Heart left ventricle (tissue), 16 donors: Measurements from ENCODE around the gene MAPK14. TPM values are rescaled to one million over a fixed set of nuclear protein-coding genes. Genes with fewer than 3 reads are reported as not detected.
A peak's percentile ranks its signal among the peaks of the same experiment; 100 is the strongest.

Source experiments
- ATAC-seq, 4 donors: fragments of 200-7000 bp; cut with Tn5 transposase; one replicate each; pipeline ENCODE4 v1.9.1; 2020 to 2022; ENCODE audit warnings: moderate library complexity in 4 of 4, mild to moderate bottlenecking in 3 of 4, moderate number of reproducible peaks in 1 of 4
- DNase-seq, 5 donors: peaks; one replicate each; pipeline ENCODE4 v3.0.0-alpha.2; 2020
- H3K27ac ChIP-seq, 12 donors: fragments of 200-600 bp; sonication (generic) in 4 of 12; one replicate each; pipeline versions ENCODE4 v1.5.0 to v1.8.0; 2016 to 2022; ENCODE audit warnings: mild to moderate bottlenecking in 2 of 12
- H3K27me3 ChIP-seq, 9 donors: fragments of 200-600 bp; sonication (generic) in 2 of 9; one replicate each; pipeline versions ENCODE4 v1.5.1 to v1.8.0; 2016 to 2022; ENCODE audit warnings: mild to moderate bottlenecking in 3 of 9
- H3K36me3 ChIP-seq, 9 donors: fragments of 200-600 bp; sonication (generic) in 2 of 9; one replicate each; pipeline versions ENCODE4 v1.5.0 to v1.8.0; 2018 to 2022; ENCODE audit warnings: mild to moderate bottlenecking in 2 of 9
- H3K4me1 ChIP-seq, 12 donors: fragments of 200-600 bp; sonication (generic) in 4 of 12; one replicate each; pipeline versions ENCODE4 v1.5.0 to v1.8.0; 2016 to 2022; ENCODE audit warnings: mild to moderate bottlenecking in 3 of 12
- H3K4me3 ChIP-seq, 12 donors: fragments of 200-600 bp; sonication (generic) in 4 of 12; one replicate each; pipeline versions ENCODE4 v1.5.0 to v1.8.0; 2017 to 2022; ENCODE audit warnings: mild to moderate bottlenecking in 9 of 12, moderate library complexity in 4 of 12
- H3K9me3 ChIP-seq, 12 donors: fragments of 200-600 bp; sonication (generic) in 4 of 12; one replicate each; pipeline versions ENCODE4 v1.5.0 to v1.8.0; 2016 to 2022; ENCODE audit warnings: mild to moderate bottlenecking in 1 of 12
- CTCF ChIP-seq, 12 donors: fragments of 200-600 bp; sonication (generic) in 4 of 12; IDR thresholded peaks; one replicate each; pipeline versions ENCODE4 v1.5.0 to v1.8.0; 2018 to 2022; ENCODE audit warnings: antibody characterized with exemption in 12 of 12, mild to moderate bottlenecking in 5 of 12
- POLR2A ChIP-seq, 2 donors: fragments of 450-650 bp; IDR thresholded peaks; one replicate each; pipeline ENCODE4 v1.6.1; 2017; ENCODE audit warnings: antibody characterized with exemption in 2 of 2, mild to moderate bottlenecking in 2 of 2, moderate library complexity in 2 of 2
- WGBS, 4 donors: extraction: QIAGEN DNeasy Blood & Tissue Kit in 2 of 4; methylation state at CpG; one replicate each; pipeline versions ENCODE4 v1.1.5 to v1.1.7; 2013 to 2018; 5-methylcytosine and 5-hydroxymethylcytosine counted together
- intact Hi-C, 10 donors: fragments of 100-400 bp; cut with DNase I; formaldehyde crosslinking; loops; one replicate each; pipeline versions ENCODE4 v1.11.1 to v1.14.2; 2022
- polyA plus RNA-seq, 2 donors: library from polyadenylated mRNA; stranded (reverse); fragments of 200-250 nt; gene quantifications; one replicate each; pipeline ENCODE4 v1.2.3, GENCODE V29; 2013
- total RNA-seq, 9 donors: library from RNA; depleted of rRNA in 2 of 9; stranded (reverse); fragments of >200 nt in 2 of 9; fragmentation: NEBNext Ultra II Directional in 3 of 9; extraction: Animal tissue kit (Norgen Biotek cat#: 25700) in 3 of 9; gene quantifications; one replicate each; pipeline versions ENCODE4 v1.1.0 to v1.2.4, GENCODE V29; 2016 to 2023
- donor health status: ischemic (EF 13 %, LVEDD 7.1; RV severe dilation, severe dysfunction).
- donor health status: healthy with polysubstance abuse.
- donor health status: DM: no; HTN: yes; CAD: no.
- donor health status: DM: no; HTN: no; CAD: no.
- donor health status: ischemic (EF 25% LVEDD 6.9; RV normal size, moderate dysfunction).
- donor health status: ischemic (EF 25% LVEDD 5.7; RV mildly dilated, moderate dysfunction).
- donor health status: healthy.
- donor health status: DM: yes; HTN: yes; CAD: no.
- donor health status: ischemic (EF 35%, LVEDD 5.7; RV mildly dilated, moderate dysfunction).
- donor health status: nonischemic (EF 11% LVEDD 7.7; RV severe dilation, severe dysfunction).
- donor health status: DM: yes; HTN: yes; CAD: no.
- donor health status: PGD.
- donor health status: ischemic (EF 29% LVEDD 5.4; RV normal size, mild dysfunction).
- donor health status: nonischemic (EF 23%, LVEDD 6.1; RV moderate dilation, normal function).

The MAPK14 gene
- total and polyA plus RNA-seq, 11 donors, result 7.0 to 46.5 (median 32.3) TPM

DNA sequence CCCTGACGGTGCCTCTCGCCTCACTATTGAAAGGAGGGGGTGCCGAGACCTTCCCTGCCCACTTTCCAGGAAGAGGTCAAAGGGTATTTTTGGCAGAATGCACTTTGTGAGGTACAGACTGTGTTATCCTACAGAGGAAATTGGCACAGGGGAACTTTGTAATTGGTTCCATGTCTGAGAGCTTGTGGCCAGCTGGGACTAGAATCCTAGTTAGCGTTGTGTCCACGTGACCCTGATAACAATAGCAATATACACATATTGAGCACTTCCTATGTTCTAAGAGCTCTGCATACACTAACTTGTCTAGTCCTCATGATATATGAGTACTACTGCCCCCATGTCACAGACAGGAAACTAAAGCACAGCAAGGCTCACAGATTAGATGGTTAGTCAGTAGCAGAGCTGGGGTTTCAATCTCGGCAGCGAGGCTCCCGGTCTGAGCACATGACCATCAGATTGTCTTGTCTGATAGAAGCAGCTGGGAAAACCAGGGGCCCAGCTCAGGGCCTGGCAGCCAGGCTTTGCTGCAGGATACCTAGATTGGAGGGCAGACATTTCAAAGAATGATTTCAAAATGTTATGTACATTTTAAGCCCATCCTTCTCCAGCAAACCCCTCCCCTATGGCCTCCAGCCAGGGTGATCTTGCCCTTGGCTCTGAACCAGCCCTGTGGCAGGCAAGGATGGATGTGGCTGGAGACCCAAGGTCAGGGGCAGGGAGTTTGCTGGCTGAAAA is 104.1 kb downstream of the MAPK14 start:
- H3K27me3 ChIP-seq, result peaks cover 0 to 30% (median 5%) of the 10 kb centered on the region in 9 donors
- DNase-seq (no peak), ATAC-seq (peak in 3 of 4 donors; percentile 12 to 28 (median 26))
- peak overlapping the region in 7 of 12 donors; percentile 30 to 64 (median 47) for H3K4me3 ChIP-seq
- H3K36me3 ChIP-seq, result peaks cover 0 to 17% (median 0%) of the 10 kb centered on the region in 9 donors
- no peaks in the 10 kb centered on the region for H3K9me3 ChIP-seq
- intact Hi-C loops, result no loop called here
- 23 to 27% (median 24%) methylated on average over 7 to 8 of the region's 8 CpGs for WGBS, 4 donors
- H3K27ac ChIP-seq, result peak overlapping the region in 1 of 12 donors; percentile 84
- H3K4me1 ChIP-seq, result peaks cover 0 to 49% (median 14%) of the 10 kb centered on the region in 12 donors
- no peak for TF ChIP-seq CTCF (IDR thresholded peaks at IDR 0.05)
- TF ChIP-seq POLR2A (IDR thresholded peaks at IDR 0.05), result no peak

- peaks cover 0 to 30% (median 5%) of the 10 kb centered on the region in 9 donors for H3K27me3 ChIP-seq
- H3K4me3 ChIP-seq, result peak overlapping the region in 1 of 12 donors; percentile 64
- TF ChIP-seq CTCF (IDR thresholded peaks at IDR 0.05) (no peak), POLR2A (IDR thresholded peaks at IDR 0.05) (no peak)
- no peak for DNase-seq
- no peaks in the 10 kb centered on the region for H3K9me3 ChIP-seq
- peaks cover 0 to 20% (median 0%) of the 10 kb centered on the region in 9 donors for H3K36me3 ChIP-seq
- ATAC-seq, result no peak
- H3K27ac ChIP-seq, result peak overlapping the region in 1 of 12 donors; percentile 84
- H3K4me1 ChIP-seq, result peaks cover 0 to 42% (median 14%) of the 10 kb centered on the region in 12 donors
- intact Hi-C loops, result no loop called here
- 90 to 92% (median 91%) methylated on average over 5 of the region's 5 CpGs for WGBS, 4 donors
Measured at GRCh38 chr6:36132246-36132895, 104.8 kb downstream of the MAPK14 start.

- no peak overlapping the region for H3K27ac ChIP-seq
- DNase-seq (no peak), ATAC-seq (no peak)
- peaks cover 0 to 26% (median 0%) of the 10 kb centered on the region in 9 donors for H3K36me3 ChIP-seq
- peaks cover 0 to 30% (median 5%) of the 10 kb centered on the region in 9 donors for H3K27me3 ChIP-seq
- 89 to 93% (median 92%) methylated on average over 4 of the region's 4 CpGs for WGBS, 4 donors
- no peaks in the 10 kb centered on the region for H3K9me3 ChIP-seq
- intact Hi-C loops, result no loop called here
- H3K4me1 ChIP-seq, result peaks cover 0 to 34% (median 14%) of the 10 kb centered on the region in 12 donors
- H3K4me3 ChIP-seq, result no peak overlapping the region
- TF ChIP-seq CTCF (IDR thresholded peaks at IDR 0.05) (no peak), POLR2A (IDR thresholded peaks at IDR 0.05) (no peak)
Measured at GRCh38 chr6:36133148-36133547, 105.5 kb downstream of the MAPK14 start.

GRCh38 chr6:36133912-36134311 is 106.3 kb downstream of the MAPK14 start:
- Histone ChIP-seq H3K27me3 (peaks cover 0 to 29% (median 5%) of the 10 kb centered on the region in 9 donors), H3K4me1 (peaks cover 0 to 28% (median 14%) of the 10 kb centered on the region in 12 donors), H3K27ac (no peak overlapping the region), H3K36me3 (peaks cover 0 to 32% (median 0%) of the 10 kb centered on the region in 9 donors), H3K9me3 (no peaks in the 10 kb centered on the region), H3K4me3 (no peak overlapping the region)
- no peak for ATAC-seq
- intact Hi-C loops, result no loop called here
- 81 to 87% (median 85%) methylated on average over 4 of the region's 4 CpGs for WGBS, 4 donors
- TF ChIP-seq POLR2A (IDR thresholded peaks at IDR 0.05) (no peak), CTCF (IDR thresholded peaks at IDR 0.05) (no peak)
- no peak for DNase-seq
